HepG2 (cell line): Measurements from ENCODE around the gene CEBPE. TPM values are rescaled to one million over a fixed set of nuclear protein-coding genes. Genes with fewer than 3 reads are reported as not detected.

ENCODE experiments used
- ATAC-seq: fragments of 200-7000 bp; cut with Tn5 transposase; 3 replicates; pipeline ENCODE4 v1.9.1; 2020; ENCODE audit warnings: mild to moderate bottlenecking, moderate library complexity
- BruUV-seq: library from RNA; stranded (reverse); fragments of 400-500 nt; replicated peaks from 2 replicates; lab custom pipeline; 2021; lab: Mats Ljungman, UMichigan
- CTCF ChIA-PET: fragments of 300-600 bp; formaldehyde crosslinking; extraction: SDS; loops from one replicate; lab custom pipeline; 2021; ENCODE audit warnings: low total read pairs, inconsistent platforms, low intra/inter-chr PET ratio; lab: Yijun Ruan, JAX
- POLR2A ChIA-PET: fragments of 350-600 bp; sonication (Branson Sonifier 250); formaldehyde crosslinking; loops from one replicate; lab custom pipeline; 2020; ENCODE audit warnings: antibody characterized with exemption, inconsistent platforms; lab: Yijun Ruan, JAX
- DNase-seq: peaks from one replicate; pipeline ENCODE4 v3.0.0-alpha.2; 2015; ENCODE audit warnings: low spot score
- FAIRE-seq: peaks from 3 replicates; lab custom pipeline; 2011; peaks lifted over from hg19 to GRCh38; lab: Jason Lieb, UNC
- H2AFZ ChIP-seq: one replicate; pipeline ENCODE4 v1.6.1; 2011; ENCODE audit warnings: low read length, inconsistent platforms
- H3K27ac ChIP-seq: fragments of 300-600 bp; 3 replicates; pipeline ENCODE4 v1.8.0; 2011; ENCODE audit warnings: mixed run types, mild to moderate bottlenecking, mixed read lengths, low read length, inconsistent platforms; ENCODE audit not compliant: insufficient read depth; ENCODE audit errors: extremely low read length
- H3K27me3 ChIP-seq, 2 experiments: fragments of 200-600 bp in 1 of 2; 2 replicates in 1 of 2; 3 replicates in 1 of 2; pipeline versions ENCODE4 v1.6.0 to v1.8.0; 2011; ENCODE audit warnings: low read length in 2 of 2, mild to moderate bottlenecking in 2 of 2, moderate library complexity in 2 of 2, inconsistent platforms in 1 of 2; ENCODE audit not compliant: insufficient read depth in 2 of 2, control insufficient read depth in 1 of 2
- H3K36me3 ChIP-seq, 2 experiments: fragments of 200-600 bp in 1 of 2; replicated peaks in 1 of 2; 2 replicates in 1 of 2; 3 replicates in 1 of 2; pipeline versions ENCODE4 v1.5.1 to v1.8.0; 2011; ENCODE audit warnings: low read length in 2 of 2, inconsistent platforms in 1 of 2; ENCODE audit not compliant: insufficient read depth in 2 of 2, control insufficient read depth in 1 of 2
- H3K4me1 ChIP-seq: 2 replicates; pipeline ENCODE4 v1.5.1; 2012; ENCODE audit warnings: low read length, inconsistent platforms; ENCODE audit not compliant: insufficient read depth
- H3K4me2 ChIP-seq: 2 replicates; pipeline ENCODE4 v1.6.0; 2011; ENCODE audit warnings: low read depth, low read length, inconsistent platforms
- H3K4me3 ChIP-seq, 3 experiments: fragments of 200-600 bp in 1 of 3; sonication (generic), shearing (Covaris generic) in 1 of 3; replicated peaks in 1 of 3; 2 replicates each; pipeline ENCODE4 v1.5.1; 2011 to 2016; ENCODE audit warnings: low read length in 3 of 3, inconsistent platforms in 2 of 3, low read depth in 2 of 3, mild to moderate bottlenecking in 2 of 3, control low read depth in 1 of 3, mixed read lengths in 1 of 3; ENCODE audit not compliant: insufficient read depth in 1 of 3
- H3K79me2 ChIP-seq: one replicate; pipeline ENCODE4 v1.6.1; 2011; ENCODE audit warnings: low read length, inconsistent platforms; ENCODE audit not compliant: insufficient read depth
- H3K9ac ChIP-seq: 2 replicates; pipeline ENCODE4 v1.6.0; 2011; ENCODE audit warnings: mild to moderate bottlenecking, low read depth, low read length, inconsistent platforms; ENCODE audit not compliant: insufficient read depth
- H3K9me3 ChIP-seq: 2 replicates; pipeline ENCODE4 v1.5.1; 2012; ENCODE audit warnings: mild to moderate bottlenecking, low read length
- H4K20me1 ChIP-seq: 2 replicates; pipeline ENCODE4 v1.6.0; 2011; ENCODE audit warnings: inconsistent platforms, mild to moderate bottlenecking, low read length, moderate library complexity; ENCODE audit not compliant: insufficient read depth
- CENPBD1 ChIP-seq: sonication (generic); formaldehyde crosslinking; IDR thresholded peaks from 2 replicates; pipeline ENCODE4 v1.8.0; 2022; ENCODE audit warnings: missing genetic modification reagents, low read depth, mild to moderate bottlenecking, borderline replicate concordance
- NFKBIZ ChIP-seq: IDR thresholded peaks from 2 replicates; pipeline ENCODE4 v1.6.1; 2018; ENCODE audit warnings: missing genetic modification reagents, missing compliant biosample characterization
- NRL ChIP-seq: sonication (generic); formaldehyde crosslinking; IDR thresholded peaks from 2 replicates; pipeline ENCODE4 v1.5.0; 2020; ENCODE audit warnings: missing genetic modification reagents, mild to moderate bottlenecking, moderate library complexity, borderline replicate concordance
- PAX8 ChIP-seq: sonication (generic); formaldehyde crosslinking; IDR thresholded peaks from 2 replicates; pipeline ENCODE4 v1.8.0; 2022; ENCODE audit warnings: mild to moderate bottlenecking, missing genetic modification reagents, borderline replicate concordance
- THAP7 ChIP-seq: sonication (generic); formaldehyde crosslinking; IDR thresholded peaks from 2 replicates; pipeline ENCODE4 v1.8.1; 2023; ENCODE audit warnings: mild to moderate bottlenecking, missing genetic modification reagents
- ZBTB40 ChIP-seq, 2 experiments: fragments of 450-650 bp in 1 of 2; sonication (generic) in 1 of 2; formaldehyde crosslinking in 1 of 2; IDR thresholded peaks; 2 replicates each; pipeline versions ENCODE4 v1.6.1 to v1.8.0; 2016 to 2022; ENCODE audit warnings: antibody characterized with exemption in 1 of 2, mild to moderate bottlenecking in 1 of 2, missing genetic modification reagents in 1 of 2
- ZNF672 ChIP-seq: sonication (generic); formaldehyde crosslinking; IDR thresholded peaks from 2 replicates; pipeline ENCODE4 v1.8.1; 2022; ENCODE audit warnings: missing genetic modification reagents
- ZNF839 ChIP-seq: sonication (generic); formaldehyde crosslinking; IDR thresholded peaks from 2 replicates; pipeline ENCODE4 v1.4.0; 2020; ENCODE audit warnings: missing genetic modification reagents, mild to moderate bottlenecking, borderline replicate concordance
- WGBS: methylation state at CpG from one replicate; pipeline ENCODE4 v1.1.6; 2017; ENCODE audit warnings: low lambda C conversion rate; 5-methylcytosine and 5-hydroxymethylcytosine counted together
- in situ Hi-C: cut with HindIII; loops from 2 replicates; pipeline ENCODE4 v1.10.0; 2017; ENCODE audit warnings: low pct_unique_long_range_greater_than_20kb; ENCODE audit not compliant: extremely low pct_ligation_motif_present
- intact Hi-C: fragments of 100-400 bp; cut with micrococcal nuclease; formaldehyde crosslinking; loops from one replicate; pipeline ENCODE4 v1.10.0; 2022; ENCODE audit not compliant: unreplicated experiment
- polyA plus RNA-seq, 8 experiments: library from polyadenylated mRNA; depleted of rRNA in 3 of 8; stranded (reverse) in 7 of 8; unstranded in 1 of 8; fragments of >200 nt; fragmentation: Illumina TruSeq in 4 of 8; extraction: Trizol in 4 of 8; gene quantifications; 2 replicates each; pipeline versions ENCODE4 v1.2.1 to v1.2.3, GENCODE V29; 2011 to 2016; ENCODE audit warnings: low read depth in 4 of 8, missing spikeins in 1 of 8, mixed read lengths in 1 of 8; ENCODE audit not compliant: insufficient read depth in 1 of 8
- total RNA-seq, 5 experiments: library from RNA; depleted of rRNA; stranded (reverse); fragments of >200 nt; fragmentation: Illumina TruSeq; extraction: Trizol; gene quantifications; 2 replicates each; pipeline ENCODE4 v1.2.3, GENCODE V29; 2016; ENCODE audit warnings: low read depth in 1 of 5

The CEBPE gene
- total and polyA plus RNA-seq, 2 of the 13 experiments (the other 11 are each of a cell fraction or from before 2014, with no cell fraction given), result 0.09 to 0.11 TPM

- no peaks in the 10 kb centered on the region for H3K79me2 ChIP-seq
Measured at GRCh38 chr14:23127861-23128260, 8.8 kb upstream of the CEBPE start.

More at GRCh38 chr14:23127861-23128260, 8.8 kb upstream of the CEBPE start:
- ChIA-PET CTCF (no interaction called here), POLR2A (no interaction called here)
- H3K4me1 ChIP-seq, result no peaks in the 10 kb centered on the region
- no peak overlapping the region for H3K9ac ChIP-seq
- BruUV-seq, result no TSS peak
- H3K4me2 ChIP-seq, result no peak overlapping the region
- ATAC-seq (no peak; the same call in 2 of the 3 replicates), FAIRE-seq (no peak), DNase-seq (no peak)
- no peak overlapping the region for H2AFZ ChIP-seq
- H3K4me3 ChIP-seq, result no peak overlapping the region
- H3K27me3 ChIP-seq, result peaks cover 41 to 87% of the 10 kb centered on the region in 2 experiments
- H3K9me3 ChIP-seq, result no peaks in the 10 kb centered on the region
- intact Hi-C loops, result no loop called here
- H3K27ac ChIP-seq, result no peak overlapping the region
- 12% methylated on average over 3 of the region's 3 CpGs for WGBS
- TF ChIP-seq ZBTB40 (IDR thresholded peaks at IDR 0.05), result no peak
- 0 out of 2 replicates have a peak, but pooled peaks have one; percentile 29 for TF ChIP-seq ZBTB40 (CRISPR knock-in tag; IDR thresholded peaks at IDR 0.05)
- no peak for TF ChIP-seq NFKBIZ (CRISPR knock-in tag)
- TF ChIP-seq NRL (CRISPR knock-in tag), result 0 out of 2 replicates have a peak, but pooled peaks have one; percentile 27
- no peak for TF ChIP-seq PAX8
- 0 out of 2 replicates have a peak, but pooled peaks have one; percentile 16 for TF ChIP-seq ZNF839 (CRISPR knock-in tag)
- TF ChIP-seq THAP7, result 0 out of 2 replicates have a peak, but pooled peaks have one; percentile 43
- TF ChIP-seq ZNF672, result no peak
- no peak for TF ChIP-seq CENPBD1 (CRISPR knock-in tag)
- H3K36me3 ChIP-seq, result no peaks in the 10 kb centered on the region
- no peaks in the 10 kb centered on the region for H4K20me1 ChIP-seq
- in situ Hi-C loops, result no loop called here
